Esophagus muscularis mucosa (tissue), 4 donors: ENCODE measurements around the gene GSTK1.
"Not testable (repeated sequence)": the region's sequence is repeated elsewhere in the genome, so short reads cannot be mapped to it uniquely, and the experiment has no call there.

Source experiments
- EP300 ChIP-seq: sonication (generic); formaldehyde crosslinking; IDR thresholded peaks from one replicate; pipeline ENCODE4 v1.6.1; 2017; ENCODE audit warnings: antibody characterized with exemption
- POLR2A ChIP-seq: fragments of 450-650 bp; IDR thresholded peaks from one replicate; pipeline ENCODE4 v1.6.1; 2017; ENCODE audit warnings: antibody characterized with exemption, moderate library complexity, mild to moderate bottlenecking, low read depth
- POLR2AphosphoS5 ChIP-seq, 2 donors: sonication (generic); formaldehyde crosslinking; IDR thresholded peaks; one replicate each; pipeline ENCODE4 v1.6.1; 2017; ENCODE audit warnings: antibody characterized with exemption in 2 of 2
- TF ChIP-seq, protein P1 (sequence below), 3 experiments: fragments of 200-600 bp in 2 of 3; fragments of 450-650 bp in 1 of 3; sonication (generic) in 2 of 3; IDR thresholded peaks; one replicate each; pipeline ENCODE4 v1.5.1; 2017 to 2019; ENCODE audit warnings: antibody characterized with exemption in 3 of 3, mild to moderate bottlenecking in 2 of 3, moderate library complexity in 1 of 3

DNA sequence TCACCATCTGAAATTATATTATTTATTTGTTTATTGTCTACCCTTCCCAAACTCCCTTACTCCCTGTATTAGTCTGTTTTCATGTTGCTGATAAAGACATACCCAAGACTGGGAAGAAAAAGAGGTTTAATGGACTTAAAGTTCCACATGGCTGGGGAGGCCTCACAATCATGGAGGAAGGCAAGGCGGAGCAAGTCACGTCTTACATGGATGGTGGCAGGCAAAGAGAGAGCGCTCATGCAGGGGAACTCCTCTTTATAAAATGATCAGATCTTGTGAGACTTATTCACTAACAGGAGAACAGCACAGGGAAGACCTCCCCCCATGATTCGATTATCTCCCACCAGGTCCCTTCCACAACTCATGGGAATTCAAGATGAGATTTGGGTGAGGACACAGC lies 49.8 kb upstream of the GSTK1 start:
- TF ChIP-seq, protein P1, sequence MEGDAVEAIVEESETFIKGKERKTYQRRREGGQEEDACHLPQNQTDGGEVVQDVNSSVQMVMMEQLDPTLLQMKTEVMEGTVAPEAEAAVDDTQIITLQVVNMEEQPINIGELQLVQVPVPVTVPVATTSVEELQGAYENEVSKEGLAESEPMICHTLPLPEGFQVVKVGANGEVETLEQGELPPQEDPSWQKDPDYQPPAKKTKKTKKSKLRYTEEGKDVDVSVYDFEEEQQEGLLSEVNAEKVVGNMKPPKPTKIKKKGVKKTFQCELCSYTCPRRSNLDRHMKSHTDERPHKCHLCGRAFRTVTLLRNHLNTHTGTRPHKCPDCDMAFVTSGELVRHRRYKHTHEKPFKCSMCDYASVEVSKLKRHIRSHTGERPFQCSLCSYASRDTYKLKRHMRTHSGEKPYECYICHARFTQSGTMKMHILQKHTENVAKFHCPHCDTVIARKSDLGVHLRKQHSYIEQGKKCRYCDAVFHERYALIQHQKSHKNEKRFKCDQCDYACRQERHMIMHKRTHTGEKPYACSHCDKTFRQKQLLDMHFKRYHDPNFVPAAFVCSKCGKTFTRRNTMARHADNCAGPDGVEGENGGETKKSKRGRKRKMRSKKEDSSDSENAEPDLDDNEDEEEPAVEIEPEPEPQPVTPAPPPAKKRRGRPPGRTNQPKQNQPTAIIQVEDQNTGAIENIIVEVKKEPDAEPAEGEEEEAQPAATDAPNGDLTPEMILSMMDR (IDR thresholded peaks at IDR 0.05) = not testable (repeated sequence)
- not testable (repeated sequence) for TF ChIP-seq POLR2AphosphoS5 (IDR thresholded peaks at IDR 0.05); POLR2A; EP300
